AG10803 (cell line): ENCODE results near the gene APOLD1.
"Not testable (repeated sequence)": the region's sequence is repeated elsewhere in the genome, so short reads cannot be mapped to it uniquely, and the experiment has no call there.

Experiments
- DNase-seq: peaks from one replicate; pipeline ENCODE4 v3.0.0; 2010; ENCODE audit warnings: low read depth
- H3K4me3 ChIP-seq: 2 replicates; pipeline ENCODE4 v1.5.1; 2011; ENCODE audit warnings: mild to moderate bottlenecking, low read length, control low read depth
- TF ChIP-seq, protein P1 (sequence below): conservative IDR thresholded peaks from 2 replicates; pipeline ENCODE4 v1.5.1; 2011; ENCODE audit warnings: mild to moderate bottlenecking, low read length, control low read depth, inconsistent platforms

The APOLD1 gene, protein sequence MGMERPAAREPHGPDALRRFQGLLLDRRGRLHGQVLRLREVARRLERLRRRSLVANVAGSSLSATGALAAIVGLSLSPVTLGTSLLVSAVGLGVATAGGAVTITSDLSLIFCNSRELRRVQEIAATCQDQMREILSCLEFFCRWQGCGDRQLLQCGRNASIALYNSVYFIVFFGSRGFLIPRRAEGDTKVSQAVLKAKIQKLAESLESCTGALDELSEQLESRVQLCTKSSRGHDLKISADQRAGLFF

DNA sequence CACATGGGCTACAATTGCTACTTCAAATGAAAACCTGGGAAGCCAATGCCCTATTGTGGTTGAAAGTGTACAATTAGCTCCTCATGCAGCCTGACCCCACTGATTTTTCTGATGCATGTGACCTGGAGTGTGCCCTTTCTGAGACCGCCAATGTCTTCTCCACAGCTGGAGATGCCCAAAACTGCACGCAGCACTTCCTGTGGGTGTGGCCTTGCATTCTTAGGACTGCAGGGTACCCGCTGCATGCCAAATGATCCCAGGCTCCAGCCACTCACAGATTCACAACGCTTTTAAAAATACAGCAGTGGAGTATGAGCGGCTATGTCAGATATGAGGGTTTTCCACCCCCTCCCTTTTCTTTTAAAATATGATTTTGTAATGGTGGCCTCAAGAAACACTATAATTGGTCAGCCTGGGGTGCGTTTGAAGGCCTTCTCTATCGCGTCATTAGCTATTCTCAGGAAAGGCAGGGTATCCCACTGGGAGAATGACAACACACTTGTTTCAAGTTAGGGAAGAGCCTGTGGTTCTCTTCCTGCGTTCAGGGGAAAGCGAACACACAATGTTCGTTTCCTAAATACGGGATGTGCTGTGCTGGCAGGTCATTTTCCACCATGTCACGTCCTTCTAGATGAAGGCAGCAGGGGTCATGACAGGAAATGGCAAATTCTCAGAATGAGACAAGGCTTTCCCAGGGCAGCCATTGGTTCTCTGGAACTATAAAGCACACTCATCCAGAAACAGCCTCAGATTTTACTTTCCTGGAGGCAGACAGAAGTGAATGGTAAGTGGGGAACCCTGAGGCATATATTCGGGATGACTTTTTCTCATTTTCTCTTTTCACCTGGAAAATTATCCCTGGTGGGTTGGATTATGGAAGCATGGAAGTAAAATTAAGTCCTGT is at the start of gene APOLD1:
Gene APOLD1, plus strand, starts transcription at position 749 of the 904 bp plus-strand sequence. Its CDS starts 33 bp downstream, at position 782.
- DNase-seq: no peak

DNA sequence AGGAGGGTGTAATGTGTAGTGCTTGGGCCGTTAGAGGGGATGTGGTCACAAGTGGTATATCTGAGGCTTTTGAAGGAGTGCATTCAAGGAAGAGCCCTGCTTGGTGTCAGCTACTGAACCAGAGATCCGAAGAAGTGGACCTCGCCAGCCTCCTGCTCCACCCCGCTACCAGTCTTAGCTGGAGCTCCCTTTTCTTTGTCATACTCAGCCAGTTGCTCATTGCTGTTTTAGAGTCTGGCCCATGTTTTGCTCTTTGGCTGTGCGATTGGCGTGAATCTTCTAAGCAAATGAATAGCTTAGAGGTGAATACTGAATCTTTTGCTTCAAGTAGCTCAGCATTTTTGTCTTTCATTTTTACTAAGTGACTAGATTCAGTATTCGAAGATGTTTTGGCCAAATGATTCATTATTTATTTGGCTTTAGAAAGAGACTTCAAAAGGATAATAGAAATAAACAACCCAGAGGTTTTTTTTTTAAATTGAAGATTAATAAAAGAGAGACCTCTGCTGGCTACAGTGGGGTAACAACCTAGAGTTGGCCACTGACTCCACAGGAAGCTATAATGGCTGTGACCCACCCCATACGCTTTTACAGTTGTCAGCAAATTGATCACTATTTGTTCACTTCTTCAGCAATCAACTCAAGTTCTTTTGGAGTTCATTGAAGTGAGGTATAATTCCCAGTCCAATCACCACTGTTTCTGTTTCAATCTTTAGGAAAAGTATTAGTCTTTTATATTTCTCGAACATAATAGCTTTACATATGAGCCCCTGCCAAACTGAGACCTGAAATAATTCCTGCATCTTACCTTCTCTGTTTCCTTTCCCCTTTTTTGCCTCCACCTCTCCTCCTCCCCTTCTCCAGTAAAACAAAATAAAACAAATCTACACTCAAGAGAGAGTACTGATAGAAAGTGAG is 48.4 kb upstream of the APOLD1 start:
- DNase-seq: peak; percentile 76
- TF ChIP-seq, protein P1, sequence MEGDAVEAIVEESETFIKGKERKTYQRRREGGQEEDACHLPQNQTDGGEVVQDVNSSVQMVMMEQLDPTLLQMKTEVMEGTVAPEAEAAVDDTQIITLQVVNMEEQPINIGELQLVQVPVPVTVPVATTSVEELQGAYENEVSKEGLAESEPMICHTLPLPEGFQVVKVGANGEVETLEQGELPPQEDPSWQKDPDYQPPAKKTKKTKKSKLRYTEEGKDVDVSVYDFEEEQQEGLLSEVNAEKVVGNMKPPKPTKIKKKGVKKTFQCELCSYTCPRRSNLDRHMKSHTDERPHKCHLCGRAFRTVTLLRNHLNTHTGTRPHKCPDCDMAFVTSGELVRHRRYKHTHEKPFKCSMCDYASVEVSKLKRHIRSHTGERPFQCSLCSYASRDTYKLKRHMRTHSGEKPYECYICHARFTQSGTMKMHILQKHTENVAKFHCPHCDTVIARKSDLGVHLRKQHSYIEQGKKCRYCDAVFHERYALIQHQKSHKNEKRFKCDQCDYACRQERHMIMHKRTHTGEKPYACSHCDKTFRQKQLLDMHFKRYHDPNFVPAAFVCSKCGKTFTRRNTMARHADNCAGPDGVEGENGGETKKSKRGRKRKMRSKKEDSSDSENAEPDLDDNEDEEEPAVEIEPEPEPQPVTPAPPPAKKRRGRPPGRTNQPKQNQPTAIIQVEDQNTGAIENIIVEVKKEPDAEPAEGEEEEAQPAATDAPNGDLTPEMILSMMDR: peak; percentile 58
- H3K4me3 ChIP-seq: peak overlapping the region; percentile 42

More for the DNA sequence above, at the start of gene APOLD1:
- TF ChIP-seq, protein P1: no peak
- H3K4me3 ChIP-seq: peak within 1 kb of the TSS; percentile 67

DNA sequence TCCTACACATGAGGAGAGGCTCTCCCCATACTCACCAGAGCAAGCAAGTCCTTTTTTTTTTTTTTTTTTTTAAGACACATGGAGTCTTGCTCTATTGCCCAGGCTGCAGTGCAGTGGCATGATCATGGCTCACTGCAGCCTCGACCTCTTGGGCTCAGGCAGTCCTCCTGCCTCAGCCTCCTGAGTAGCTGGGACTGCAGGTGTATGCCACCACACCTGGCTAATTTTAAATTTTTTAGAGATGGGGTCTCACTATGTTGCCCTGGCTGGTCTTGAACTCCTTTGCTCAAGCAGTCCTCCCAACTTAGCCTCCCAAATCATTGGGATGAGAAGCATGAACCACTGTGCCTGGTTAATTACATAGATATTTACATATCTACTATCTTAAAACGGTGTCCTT is 47.3 kb upstream of the APOLD1 start:
- DNase-seq, H3K4me3 ChIP-seq: not testable (repeated sequence)

DNA sequence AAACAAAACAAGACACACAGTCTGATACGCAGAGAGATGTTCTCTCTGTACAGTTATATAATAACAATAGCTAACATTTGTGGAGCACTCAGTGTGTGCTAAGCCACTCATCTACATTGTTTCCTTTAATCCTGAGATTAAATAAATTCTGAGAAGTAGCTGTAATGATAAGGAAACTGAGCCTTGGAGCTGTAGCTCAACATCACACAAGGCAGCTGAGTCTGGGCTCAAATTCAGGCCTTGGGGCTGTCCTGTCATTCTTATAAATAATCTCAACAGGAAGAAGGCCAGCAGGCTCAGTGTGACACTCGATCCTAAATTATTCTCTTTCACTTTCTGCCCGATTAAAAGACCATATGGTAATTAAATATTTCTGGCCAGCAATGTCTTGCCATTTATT is 43.8 kb upstream of the APOLD1 start:
- peak overlapping the region; percentile 32 for H3K4me3 ChIP-seq
- TF ChIP-seq, protein P1: no peak
- no peak for DNase-seq

DNA sequence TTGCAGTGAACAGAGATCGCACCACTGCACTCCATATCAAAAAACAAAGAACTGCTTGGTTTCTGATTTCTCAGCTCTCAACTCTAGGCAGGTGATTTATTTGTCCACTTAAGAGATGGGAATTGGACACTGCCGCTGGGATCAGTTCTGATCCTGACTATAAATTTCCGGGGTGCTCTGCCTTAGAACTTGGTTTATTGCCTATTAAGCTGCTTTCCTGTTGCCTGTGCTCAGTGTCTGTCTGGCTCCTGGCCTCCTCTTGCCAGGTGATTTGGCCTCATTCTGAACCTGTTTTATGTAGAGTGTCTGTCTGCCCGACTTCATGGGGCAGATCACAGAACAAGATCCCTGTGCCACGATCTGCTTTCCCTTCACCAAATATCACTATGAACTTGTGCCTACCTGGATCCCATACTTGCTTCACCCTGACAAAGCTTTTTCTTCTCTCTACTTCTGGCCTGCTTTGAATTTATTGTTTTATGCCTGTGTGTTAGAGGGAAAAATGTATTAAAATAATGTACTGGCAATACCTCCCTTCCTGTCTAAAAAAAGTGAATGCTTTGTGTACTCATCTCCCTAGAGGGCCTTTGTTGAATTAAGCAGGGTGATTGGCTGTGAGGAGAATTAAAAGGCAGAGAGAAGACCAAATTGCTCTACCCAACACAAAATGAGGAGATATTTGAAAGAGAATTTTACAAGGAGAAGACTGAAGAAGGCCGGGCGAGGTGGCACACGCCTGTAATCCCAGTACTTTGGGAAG is 40.7 kb upstream of the APOLD1 start:
- no peak for DNase-seq
- TF ChIP-seq, protein P1: no peak
- no peak overlapping the region for H3K4me3 ChIP-seq

DNA sequence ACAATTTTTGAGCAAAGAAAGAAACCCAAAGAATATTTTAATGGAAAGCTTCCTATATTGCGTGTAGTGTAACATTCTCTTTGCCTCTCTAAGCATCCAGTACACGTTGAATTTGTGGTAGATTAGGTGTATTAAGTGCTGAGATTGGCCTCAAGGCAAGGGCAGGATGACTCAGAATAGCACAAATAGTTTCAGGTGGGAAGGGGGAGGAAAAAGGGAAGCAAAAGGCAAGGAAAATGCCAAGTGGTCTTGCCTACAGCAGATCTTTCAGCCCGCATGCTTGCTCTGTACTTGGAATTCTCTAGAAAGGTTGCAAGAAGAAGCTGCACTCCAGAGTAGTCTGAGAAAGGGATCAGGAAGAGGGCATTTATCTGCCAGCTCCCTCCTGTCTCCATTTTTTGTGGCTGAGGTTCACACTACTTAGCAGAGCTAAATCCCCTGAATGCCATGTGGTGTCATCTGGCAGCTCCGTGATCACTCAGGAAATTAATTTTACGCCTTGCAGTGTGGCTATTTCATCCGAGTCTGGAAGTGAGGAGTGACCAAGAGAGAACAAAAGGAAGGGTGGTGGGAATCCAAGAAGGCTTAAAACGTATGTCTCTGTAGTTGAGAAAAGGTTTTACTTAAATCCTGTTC is 39.8 kb upstream of the APOLD1 start:
- TF ChIP-seq, protein P1: no peak
- DNase-seq: no peak
- H3K4me3 ChIP-seq: no peak overlapping the region
